ENCODE results near the gene PACS2. TPM values are rescaled to one million over a fixed set of nuclear protein-coding genes. Genes with fewer than 3 reads are reported as not detected.

PACS2 gene
- polyA plus RNA-seq, 1 donor, result 116 TPM

DNA sequence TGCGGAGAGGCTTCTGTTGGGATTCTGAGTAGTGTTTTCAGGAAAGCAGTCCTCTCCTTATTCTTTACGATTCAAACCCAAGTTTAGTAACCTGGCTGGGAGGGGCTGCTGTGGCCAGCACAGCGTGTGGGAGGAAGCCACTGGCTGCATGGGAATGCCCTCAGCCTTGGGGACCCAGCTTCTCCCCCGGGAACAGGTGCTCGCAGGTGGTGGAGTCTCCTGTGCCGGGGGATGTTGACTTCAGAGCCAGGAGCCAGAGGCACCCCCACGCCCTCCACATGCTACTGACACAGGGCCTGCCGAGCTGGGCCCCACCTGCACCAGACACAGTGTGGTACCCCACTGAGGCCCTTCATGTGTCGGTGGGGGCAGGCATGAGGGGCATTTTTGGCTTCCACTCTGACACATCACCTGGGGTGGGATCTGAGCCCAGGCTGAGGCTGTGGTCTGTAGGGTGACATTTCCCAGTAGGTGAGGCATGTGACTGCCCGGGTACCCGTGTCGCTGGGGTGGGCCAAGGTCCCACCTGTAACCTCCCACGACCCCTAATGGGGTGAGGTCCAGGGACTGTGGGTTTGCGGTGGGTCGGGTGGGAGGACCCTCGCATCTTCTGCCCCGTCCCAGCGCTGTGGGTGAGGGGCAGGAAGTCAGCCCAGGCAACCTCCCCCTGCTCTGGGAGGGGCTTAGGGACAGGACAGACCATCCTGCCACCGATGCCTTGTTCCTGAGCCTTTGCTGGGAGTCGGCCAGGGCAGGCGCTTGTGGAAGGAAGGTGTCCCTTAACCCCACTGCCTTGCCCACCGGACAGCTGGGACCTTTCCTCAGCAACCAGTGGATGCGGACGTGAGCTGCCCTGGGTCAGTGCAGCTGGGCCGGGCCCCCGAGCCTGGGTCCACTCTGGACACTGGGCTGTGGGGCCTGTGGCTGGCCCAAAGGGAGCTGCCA is 131.6 kb downstream of the PACS2 start:
- no peak for DNase-seq

DNA sequence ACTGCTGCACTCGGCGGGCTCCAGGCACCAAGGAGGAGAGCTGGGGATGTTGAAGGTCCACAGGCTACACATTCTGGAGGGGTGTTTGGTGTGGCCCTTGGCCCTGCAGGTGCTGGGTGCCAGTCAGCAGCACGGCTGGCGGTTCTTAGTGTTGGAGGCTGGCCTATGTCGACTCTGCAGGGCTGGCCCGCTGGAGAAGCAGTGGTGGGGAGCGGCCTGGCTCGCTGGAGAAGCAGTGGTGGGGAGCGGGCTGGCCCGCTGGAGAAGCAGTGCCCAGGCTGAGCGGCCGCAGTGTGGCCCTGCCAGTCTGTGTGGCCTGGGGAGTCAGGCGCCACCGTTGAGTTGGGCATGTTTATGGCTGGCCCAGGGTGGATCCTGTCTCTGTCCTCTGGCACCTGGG is 132.4 kb downstream of the PACS2 start:
- no peak for DNase-seq

Other genes with a start within 250 kb of the PACS2 start
- gene GPR132, start 249.3 kb upstream of the PACS2 start, polyA plus RNA-seq (ENCODE audit: insufficient read length), result 0.84 TPM
- 52.1 TPM for gene JAG2, start 146.0 kb upstream of the PACS2 start, polyA plus RNA-seq (ENCODE audit: insufficient read length)
- gene NUDT14, start 133.4 kb upstream of the PACS2 start, polyA plus RNA-seq (ENCODE audit: insufficient read length), result 17.6 TPM
- 45.3 TPM for gene BTBD6, start 66.2 kb upstream of the PACS2 start, polyA plus RNA-seq (ENCODE audit: insufficient read length)
- gene BRF1, start 13.7 kb upstream of the PACS2 start, polyA plus RNA-seq (ENCODE audit: insufficient read length), result 29.7 TPM
- 0.56 TPM for gene TEX22, start 83.8 kb downstream of the PACS2 start, polyA plus RNA-seq (ENCODE audit: insufficient read length)
- gene MTA1, start 105.1 kb downstream of the PACS2 start, polyA plus RNA-seq (ENCODE audit: insufficient read length), result 90.4 TPM
- gene CRIP2, start 160.1 kb downstream of the PACS2 start, polyA plus RNA-seq (ENCODE audit: insufficient read length), result 256 TPM
- 36.2 TPM for gene CRIP1, start 172.1 kb downstream of the PACS2 start, polyA plus RNA-seq (ENCODE audit: insufficient read length)
- 5.1 TPM for gene TEDC1, start 176.5 kb downstream of the PACS2 start, polyA plus RNA-seq (ENCODE audit: insufficient read length)
- 2.9 TPM for gene TMEM121, start 211.8 kb downstream of the PACS2 start, polyA plus RNA-seq (ENCODE audit: insufficient read length)

All from hindlimb muscle (tissue), 1 donor.